ENCODE measurements around the gene LRRIQ1.

- no peak for TF ChIP-seq POLR2A (IDR thresholded peaks at IDR 0.05)
- TF ChIP-seq, protein P1, sequence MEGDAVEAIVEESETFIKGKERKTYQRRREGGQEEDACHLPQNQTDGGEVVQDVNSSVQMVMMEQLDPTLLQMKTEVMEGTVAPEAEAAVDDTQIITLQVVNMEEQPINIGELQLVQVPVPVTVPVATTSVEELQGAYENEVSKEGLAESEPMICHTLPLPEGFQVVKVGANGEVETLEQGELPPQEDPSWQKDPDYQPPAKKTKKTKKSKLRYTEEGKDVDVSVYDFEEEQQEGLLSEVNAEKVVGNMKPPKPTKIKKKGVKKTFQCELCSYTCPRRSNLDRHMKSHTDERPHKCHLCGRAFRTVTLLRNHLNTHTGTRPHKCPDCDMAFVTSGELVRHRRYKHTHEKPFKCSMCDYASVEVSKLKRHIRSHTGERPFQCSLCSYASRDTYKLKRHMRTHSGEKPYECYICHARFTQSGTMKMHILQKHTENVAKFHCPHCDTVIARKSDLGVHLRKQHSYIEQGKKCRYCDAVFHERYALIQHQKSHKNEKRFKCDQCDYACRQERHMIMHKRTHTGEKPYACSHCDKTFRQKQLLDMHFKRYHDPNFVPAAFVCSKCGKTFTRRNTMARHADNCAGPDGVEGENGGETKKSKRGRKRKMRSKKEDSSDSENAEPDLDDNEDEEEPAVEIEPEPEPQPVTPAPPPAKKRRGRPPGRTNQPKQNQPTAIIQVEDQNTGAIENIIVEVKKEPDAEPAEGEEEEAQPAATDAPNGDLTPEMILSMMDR (IDR thresholded peaks at IDR 0.05 in 8 of 11, conservative IDR thresholded peaks at IDR 0.05 in 3 of 11), result no peak
Observed at GRCh38 chr12:85041395-85041794, 5.2 kb downstream of the LRRIQ1 start.
